Heart right ventricle (tissue), 16 donors: Measurements from ENCODE around the gene KIF18B. TPM values are rescaled to one million over a fixed set of nuclear protein-coding genes. Genes with fewer than 3 reads are reported as not detected.

Source experiments
- ATAC-seq, 8 donors: fragments of 200-7000 bp; cut with Tn5 transposase; one replicate each; pipeline ENCODE4 v1.9.1; 2020; ENCODE audit warnings: mild to moderate bottlenecking in 8 of 8, moderate library complexity in 8 of 8, moderate number of reproducible peaks in 1 of 8
- DNase-seq, 2 donors: peaks; one replicate each; pipeline ENCODE4 v3.0.0-alpha.2; 2020
- H3K27ac ChIP-seq, 10 donors: fragments of 200-600 bp; sonication (generic) in 2 of 10; one replicate each; pipeline versions ENCODE4 v1.5.0 to v1.8.0; 2020 to 2022; ENCODE audit warnings: mild to moderate bottlenecking in 3 of 10
- H3K27me3 ChIP-seq, 7 donors: fragments of 200-600 bp; one replicate each; pipeline ENCODE4 v1.8.0; 2021 to 2022; ENCODE audit warnings: mild to moderate bottlenecking in 2 of 7
- H3K36me3 ChIP-seq, 9 donors: fragments of 200-600 bp; sonication (generic) in 1 of 9; one replicate each; pipeline versions ENCODE4 v1.5.0 to v1.8.0; 2020 to 2022; ENCODE audit warnings: mild to moderate bottlenecking in 2 of 9
- H3K4me1 ChIP-seq, 9 donors: fragments of 200-600 bp; sonication (generic) in 1 of 9; one replicate each; pipeline versions ENCODE4 v1.5.0 to v1.8.0; 2020 to 2022; ENCODE audit warnings: mild to moderate bottlenecking in 4 of 9
- H3K4me3 ChIP-seq, 10 donors: fragments of 200-600 bp; sonication (generic) in 2 of 10; one replicate each; pipeline versions ENCODE4 v1.5.0 to v1.8.0; 2020 to 2022; ENCODE audit warnings: mild to moderate bottlenecking in 7 of 10, moderate library complexity in 2 of 10
- H3K9me3 ChIP-seq, 11 donors: fragments of 200-600 bp in 10 of 11; sonication (generic) in 2 of 11; one replicate each; pipeline versions ENCODE4 v1.5.0 to v1.8.0; 2013 to 2022; ENCODE audit warnings: mild to moderate bottlenecking in 2 of 11, control low read depth in 1 of 11, moderate library complexity in 1 of 11
- WGBS, 2 donors: extraction: QIAGEN DNeasy Blood & Tissue Kit; methylation state at CpG; one replicate each; pipeline ENCODE4 v1.1.7; 2013; ENCODE audit warnings: inconsistent platforms in 1 of 2; 5-methylcytosine and 5-hydroxymethylcytosine counted together
- intact Hi-C, 10 donors: fragments of 100-400 bp; cut with DNase I; formaldehyde crosslinking; loops; one replicate each; pipeline versions ENCODE4 v1.11.1 to v1.14.2; 2022
- polyA plus RNA-seq, 2 donors: library from polyadenylated mRNA; stranded (reverse); fragments of 200-250 nt; gene quantifications; one replicate each; pipeline ENCODE4 v1.2.3, GENCODE V29; 2013
- total RNA-seq, 10 donors: library from RNA; stranded (reverse); fragmentation: NEBNext Ultra II Directional in 3 of 10; extraction: Animal tissue kit (Norgen Biotek cat#: 25700) in 3 of 10; gene quantifications; one replicate each; pipeline versions ENCODE4 v1.2.1 to v1.2.4, GENCODE V29; 2021 to 2023
- TF ChIP-seq, protein P1 (sequence below), 9 donors: fragments of 200-600 bp; sonication (generic) in 2 of 9; IDR thresholded peaks; one replicate each; pipeline versions ENCODE4 v1.5.0 to v1.8.0; 2021 to 2022; ENCODE audit warnings: antibody characterized with exemption in 9 of 9, mild to moderate bottlenecking in 5 of 9, moderate library complexity in 1 of 9
- donor health status: Arrhythmogenic right ventricular cardiomyopathy.
- donor health status: ischemic (EF 13 %, LVEDD 7.1; RV severe dilation, severe dysfunction).
- donor health status: healthy with polysubstance abuse.
- donor health status: DM: no; HTN: yes; CAD: no.
- donor health status: DM: no; HTN: no; CAD: no.
- donor health status: ischemic (EF 25% LVEDD 6.9; RV normal size, moderate dysfunction).
- donor health status: ischemic (EF 25% LVEDD 5.7; RV mildly dilated, moderate dysfunction).
- donor health status: healthy.
- donor health status: DM: yes; HTN: yes; CAD: no.
- donor health status: Ischemic cardiomyopathy.
- donor health status: ischemic (EF 35%, LVEDD 5.7; RV mildly dilated, moderate dysfunction).
- donor health status: nonischemic (EF 11% LVEDD 7.7; RV severe dilation, severe dysfunction).
- donor health status: DM: yes; HTN: yes; CAD: no.
- donor health status: PGD.
- donor health status: ischemic (EF 29% LVEDD 5.4; RV normal size, mild dysfunction).
- donor health status: nonischemic (EF 23%, LVEDD 6.1; RV moderate dilation, normal function).

The KIF18B gene
- total and polyA plus RNA-seq, 12 donors, result 0.04 to 4.3 (median 0.20) TPM; not detected in 1

DNA sequence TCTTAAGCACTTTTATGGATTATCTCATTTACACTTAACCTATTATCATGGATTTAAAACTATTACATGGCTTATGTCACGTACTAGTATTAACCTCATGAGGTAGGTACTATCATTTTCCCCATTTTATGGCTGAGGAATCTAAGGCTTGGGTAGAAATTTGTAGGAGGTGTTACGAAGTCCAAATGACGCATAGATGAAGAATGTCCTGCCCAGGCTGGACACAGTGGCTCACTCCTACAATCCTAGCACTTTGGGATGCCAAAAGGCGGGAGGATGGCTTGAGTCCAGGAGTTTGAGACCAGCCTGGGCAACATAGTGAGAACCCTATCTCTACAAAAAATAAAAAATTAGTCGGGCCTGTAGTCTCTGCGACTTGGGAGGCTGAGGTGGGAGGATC, 25.4 kb upstream of the KIF18B start:
- intact Hi-C loops, result loop anchor here in 1 of 10 donors (5.0 kb wide), 1 partner anchor 51 kb away; no protein-coding TSS in a partner anchor
- Histone ChIP-seq H3K9me3 (no peaks in the 10 kb centered on the region), H3K36me3 (no peaks in the 10 kb centered on the region), H3K27ac (no peak overlapping the region), H3K27me3 (peaks cover 0 to 77% (median 22%) of the 10 kb centered on the region in 7 donors), H3K4me1 (peaks cover 7 to 44% (median 23%) of the 10 kb centered on the region in 9 donors), H3K4me3 (no peak overlapping the region)
- 86 to 88% methylated on average over 6 of the region's 6 CpGs for WGBS, 2 donors
- DNase-seq (no peak), ATAC-seq (no peak)
- TF ChIP-seq, protein P1, sequence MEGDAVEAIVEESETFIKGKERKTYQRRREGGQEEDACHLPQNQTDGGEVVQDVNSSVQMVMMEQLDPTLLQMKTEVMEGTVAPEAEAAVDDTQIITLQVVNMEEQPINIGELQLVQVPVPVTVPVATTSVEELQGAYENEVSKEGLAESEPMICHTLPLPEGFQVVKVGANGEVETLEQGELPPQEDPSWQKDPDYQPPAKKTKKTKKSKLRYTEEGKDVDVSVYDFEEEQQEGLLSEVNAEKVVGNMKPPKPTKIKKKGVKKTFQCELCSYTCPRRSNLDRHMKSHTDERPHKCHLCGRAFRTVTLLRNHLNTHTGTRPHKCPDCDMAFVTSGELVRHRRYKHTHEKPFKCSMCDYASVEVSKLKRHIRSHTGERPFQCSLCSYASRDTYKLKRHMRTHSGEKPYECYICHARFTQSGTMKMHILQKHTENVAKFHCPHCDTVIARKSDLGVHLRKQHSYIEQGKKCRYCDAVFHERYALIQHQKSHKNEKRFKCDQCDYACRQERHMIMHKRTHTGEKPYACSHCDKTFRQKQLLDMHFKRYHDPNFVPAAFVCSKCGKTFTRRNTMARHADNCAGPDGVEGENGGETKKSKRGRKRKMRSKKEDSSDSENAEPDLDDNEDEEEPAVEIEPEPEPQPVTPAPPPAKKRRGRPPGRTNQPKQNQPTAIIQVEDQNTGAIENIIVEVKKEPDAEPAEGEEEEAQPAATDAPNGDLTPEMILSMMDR (IDR thresholded peaks at IDR 0.05), result no peak

GRCh38 chr17:44971776-44972483, 24.4 kb upstream of the KIF18B start:
- 65 to 69% methylated on average over 8 of the region's 8 CpGs for WGBS, 2 donors
- peaks cover 6 to 40% (median 27%) of the 10 kb centered on the region in 9 donors for H3K4me1 ChIP-seq
- H3K27me3 ChIP-seq, result peaks cover 6 to 80% (median 29%) of the 10 kb centered on the region in 7 donors
- ATAC-seq, result no peak
- H3K36me3 ChIP-seq, result no peaks in the 10 kb centered on the region
- DNase-seq, result no peak
- H3K27ac ChIP-seq, result no peak overlapping the region
- no peaks in the 10 kb centered on the region for H3K9me3 ChIP-seq
- H3K4me3 ChIP-seq, result no peak overlapping the region
- intact Hi-C loops, result loop anchor here in 1 of 10 donors (5.0 kb wide), 1 partner anchor 50 kb away; no protein-coding TSS in a partner anchor
- TF ChIP-seq, protein P1 (IDR thresholded peaks at IDR 0.05), result no peak

- Histone ChIP-seq H3K9me3 (no peaks in the 10 kb centered on the region), H3K4me1 (peaks cover 6 to 35% (median 26%) of the 10 kb centered on the region in 9 donors), H3K27me3 (peaks cover 23 to 89% (median 39%) of the 10 kb centered on the region in 7 donors), H3K36me3 (no peaks in the 10 kb centered on the region), H3K27ac (peak overlapping the region in 9 of 10 donors; percentile 19 to 85 (median 65)), H3K4me3 (peak overlapping the region; percentile 1 to 62 (median 52))
- intact Hi-C loops, result loop anchor here in 1 of 10 donors (5.0 kb wide), 1 partner anchor 48 kb away; no protein-coding TSS in a partner anchor
- TF ChIP-seq, protein P1 (IDR thresholded peaks at IDR 0.05), result no peak
- ATAC-seq (peak in 6 of 8 donors; percentile 18 to 42 (median 30)), DNase-seq (peak; percentile 35 to 45)
- 1 to 2% methylated on average over 47 to 54 of the region's 55 CpGs for WGBS, 2 donors
These were observed 22.7 kb upstream of the KIF18B start for GRCh38 chr17:44970136-44970741.

GRCh38 chr17:44969144-44969780, 21.7 kb upstream of the KIF18B start:
- Histone ChIP-seq H3K4me1 (peaks cover 6 to 35% (median 26%) of the 10 kb centered on the region in 9 donors), H3K4me3 (peak overlapping the region in 1 of 10 donors; percentile 50), H3K27ac (no peak overlapping the region), H3K9me3 (no peaks in the 10 kb centered on the region), H3K27me3 (peaks cover 26 to 93% (median 49%) of the 10 kb centered on the region in 7 donors), H3K36me3 (no peaks in the 10 kb centered on the region)
- intact Hi-C loops, result loop anchor here in 2 of 10 donors (2.0 to 5.0 kb wide), 2 partner anchors 47 to 48 kb away; no protein-coding TSS in a partner anchor
- TF ChIP-seq, protein P1 (IDR thresholded peaks at IDR 0.05), result no peak
- WGBS, 2 donors, result 62% methylated on average over 19 of the region's 19 CpGs
- ATAC-seq, result no peak
- DNase-seq, result no peak
